HG02798 (cell line): ENCODE results near the gene BCL7A.
"Not testable (repeated sequence)": the region's sequence is repeated elsewhere in the genome, so short reads cannot be mapped to it uniquely, and the experiment has no call there.

Experiments
- ATAC-seq: cut with Tn5 transposase; IDR thresholded peaks from one replicate; pipeline ENCODE4 v1.9.1; 2021; ENCODE audit warnings: mild to moderate bottlenecking; ENCODE audit not compliant: unreplicated experiment, poor library complexity

BCL7A gene

GRCh38 chr12:122088179-122088810 lies 66.6 kb downstream of the BCL7A start:
- no peak for ATAC-seq

- ATAC-seq, result no peak
Measured at GRCh38 chr12:122089077-122089476, 67.4 kb downstream of the BCL7A start.

GRCh38 chr12:122090759-122091515 lies 69.3 kb downstream of the BCL7A start:
- no peak for ATAC-seq

GRCh38 chr12:122093098-122093883 lies 71.6 kb downstream of the BCL7A start:
- no peak for ATAC-seq

- no peak for ATAC-seq
Measured at GRCh38 chr12:122094137-122094734, 72.6 kb downstream of the BCL7A start.

GRCh38 chr12:122094735-122095631 lies 73.3 kb downstream of the BCL7A start:
- no peak for ATAC-seq

GRCh38 chr12:122096014-122096413 lies 74.3 kb downstream of the BCL7A start:
- no peak for ATAC-seq

GRCh38 chr12:122096591-122097149 lies 75.0 kb downstream of the BCL7A start:
- ATAC-seq, result no peak

GRCh38 chr12:122097584-122097926 lies 75.9 kb downstream of the BCL7A start:
- ATAC-seq, result no peak

GRCh38 chr12:122097927-122098756 lies 76.5 kb downstream of the BCL7A start:
- ATAC-seq, result no peak

- ATAC-seq, result no peak
Measured at GRCh38 chr12:122099280-122099749, 77.6 kb downstream of the BCL7A start.

- ATAC-seq, result no peak
Measured at GRCh38 chr12:122099856-122100255, 78.2 kb downstream of the BCL7A start.

GRCh38 chr12:122100568-122100967 lies 78.9 kb downstream of the BCL7A start:
- ATAC-seq, result no peak

GRCh38 chr12:122102331-122102730 lies 80.6 kb downstream of the BCL7A start:
- no peak for ATAC-seq

- no peak for ATAC-seq
Measured at GRCh38 chr12:122104844-122105243, 83.2 kb downstream of the BCL7A start.

GRCh38 chr12:122105496-122105895 lies 83.8 kb downstream of the BCL7A start:
- not testable (repeated sequence) for ATAC-seq

- ATAC-seq, result no peak
Measured at GRCh38 chr12:122106843-122107242, 85.2 kb downstream of the BCL7A start.

GRCh38 chr12:122107261-122107660 lies 85.6 kb downstream of the BCL7A start:
- ATAC-seq, result no peak
